ENCODE results near the gene TMEM240.

DNA sequence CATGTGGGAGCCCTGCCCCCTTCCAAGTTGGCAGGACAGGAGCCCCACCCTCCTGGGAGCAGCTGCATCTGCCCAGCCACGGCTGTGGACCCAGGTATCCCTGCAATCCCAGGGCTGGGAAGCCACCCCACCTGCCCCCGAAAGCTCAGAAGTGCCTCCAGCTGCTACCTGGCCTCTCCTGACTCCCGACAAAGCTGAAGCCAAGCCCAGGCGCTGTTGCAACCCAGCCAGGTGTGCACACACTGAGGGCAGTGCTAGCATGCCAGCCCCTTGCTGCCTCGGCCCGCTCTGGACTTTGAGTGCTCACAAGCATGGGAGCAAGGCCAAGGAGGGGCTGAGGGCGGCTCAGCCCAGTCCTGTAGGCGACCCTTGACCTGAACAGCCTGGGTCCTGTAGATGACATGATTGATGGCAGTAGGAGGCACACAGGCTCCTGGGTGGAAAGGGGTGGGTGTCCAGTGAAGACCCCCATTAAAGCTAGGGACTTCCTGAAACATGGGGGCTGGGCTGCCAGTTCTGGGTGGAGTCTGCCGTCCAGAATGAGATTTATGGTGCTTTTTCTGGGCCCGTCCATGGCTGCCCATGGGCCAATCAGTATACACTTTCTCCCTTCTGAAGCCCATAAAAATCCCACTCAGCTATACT is 37.1 kb upstream of the TMEM240 start:
- TF ChIP-seq CTCF (IDR thresholded peaks at IDR 0.05) = no peak
- TF ChIP-seq POLR2A (IDR thresholded peaks at IDR 0.05) = no peak
